Ishikawa (cell line): ENCODE measurements around the gene SLCO3A1.

Experiments used
- CEBPB ChIP-seq: IDR thresholded peaks from 2 replicates; pipeline ENCODE4 v1.6.1; 2012
- CREB1 ChIP-seq: IDR thresholded peaks from 2 replicates; pipeline ENCODE4 v1.6.1; 2012; ENCODE audit warnings: low read depth
- EGR1 ChIP-seq: IDR thresholded peaks from 2 replicates; pipeline ENCODE4 v1.6.1; 2012
- EP300 ChIP-seq: IDR thresholded peaks from 2 replicates; pipeline ENCODE4 v1.6.1; 2012; ENCODE audit warnings: borderline replicate concordance
- FOXM1 ChIP-seq: IDR thresholded peaks from 2 replicates; pipeline ENCODE4 v1.6.1; 2012; ENCODE audit warnings: low read depth, borderline replicate concordance
- MAX ChIP-seq: IDR thresholded peaks from 2 replicates; pipeline ENCODE4 v1.6.1; 2012
- NFIC ChIP-seq: IDR thresholded peaks from 2 replicates; pipeline ENCODE4 v1.6.1; 2012
- RAD21 ChIP-seq: IDR thresholded peaks from 2 replicates; pipeline ENCODE4 v1.6.1; 2012; ENCODE audit warnings: low read depth
- TAF1 ChIP-seq: IDR thresholded peaks from 2 replicates; pipeline ENCODE4 v1.6.1; 2012; ENCODE audit warnings: low read depth, mild to moderate bottlenecking
- TCF12 ChIP-seq: IDR thresholded peaks from 2 replicates; pipeline ENCODE4 v1.6.1; 2012; ENCODE audit warnings: low read depth
- TEAD4 ChIP-seq: IDR thresholded peaks from 2 replicates; pipeline ENCODE4 v1.6.1; 2012
- USF1 ChIP-seq: IDR thresholded peaks from 2 replicates; pipeline ENCODE4 v1.6.1; 2012
- YY1 ChIP-seq: IDR thresholded peaks from 2 replicates; pipeline ENCODE4 v1.6.1; 2012; ENCODE audit warnings: low read depth
- ZBTB7A ChIP-seq: IDR thresholded peaks from 2 replicates; pipeline ENCODE4 v1.6.1; 2012; ENCODE audit warnings: low read depth
- TF ChIP-seq, protein P1 (sequence below): IDR thresholded peaks from 2 replicates; pipeline ENCODE4 v1.6.1; 2012; ENCODE audit warnings: low read depth, mild to moderate bottlenecking

The SLCO3A1 gene

GRCh38 chr15:92151741-92152140, 298.2 kb downstream of the SLCO3A1 start:
- no peak for TF ChIP-seq CEBPB
- no peak for TF ChIP-seq EGR1
- TF ChIP-seq RAD21, result no peak
- no peak for TF ChIP-seq EP300
- TF ChIP-seq YY1, result no peak
- no peak for TF ChIP-seq ZBTB7A
- TF ChIP-seq CREB1, result no peak
- no peak for TF ChIP-seq TEAD4
- no peak for TF ChIP-seq FOXM1

DNA sequence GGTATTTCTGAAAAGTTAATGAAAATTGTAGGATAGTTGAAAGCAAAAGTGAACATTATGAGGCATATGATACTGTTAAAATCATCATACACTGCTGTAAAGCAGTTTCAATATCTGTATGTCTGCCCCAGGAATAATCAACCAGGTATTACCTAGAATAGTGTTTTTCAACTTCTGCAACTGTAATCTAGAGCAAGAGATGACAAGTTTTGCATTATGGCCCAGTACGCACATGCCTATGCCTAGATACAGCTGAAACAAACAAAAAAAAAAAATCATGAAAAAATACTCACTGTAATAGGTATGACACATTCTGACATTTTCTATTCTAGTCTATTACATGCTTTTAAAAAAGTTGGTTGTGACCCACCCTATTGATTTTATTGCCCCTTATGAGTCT, 299.5 kb downstream of the SLCO3A1 start:
- TF ChIP-seq MAX (no peak), CREB1 (no peak), USF1 (no peak), ZBTB7A (no peak), TEAD4 (no peak), NFIC (no peak), TCF12 (no peak), EGR1 (no peak), TAF1 (no peak), EP300 (no peak), YY1 (no peak), FOXM1 (no peak), RAD21 (no peak), CEBPB (no peak)
- TF ChIP-seq, protein P1, sequence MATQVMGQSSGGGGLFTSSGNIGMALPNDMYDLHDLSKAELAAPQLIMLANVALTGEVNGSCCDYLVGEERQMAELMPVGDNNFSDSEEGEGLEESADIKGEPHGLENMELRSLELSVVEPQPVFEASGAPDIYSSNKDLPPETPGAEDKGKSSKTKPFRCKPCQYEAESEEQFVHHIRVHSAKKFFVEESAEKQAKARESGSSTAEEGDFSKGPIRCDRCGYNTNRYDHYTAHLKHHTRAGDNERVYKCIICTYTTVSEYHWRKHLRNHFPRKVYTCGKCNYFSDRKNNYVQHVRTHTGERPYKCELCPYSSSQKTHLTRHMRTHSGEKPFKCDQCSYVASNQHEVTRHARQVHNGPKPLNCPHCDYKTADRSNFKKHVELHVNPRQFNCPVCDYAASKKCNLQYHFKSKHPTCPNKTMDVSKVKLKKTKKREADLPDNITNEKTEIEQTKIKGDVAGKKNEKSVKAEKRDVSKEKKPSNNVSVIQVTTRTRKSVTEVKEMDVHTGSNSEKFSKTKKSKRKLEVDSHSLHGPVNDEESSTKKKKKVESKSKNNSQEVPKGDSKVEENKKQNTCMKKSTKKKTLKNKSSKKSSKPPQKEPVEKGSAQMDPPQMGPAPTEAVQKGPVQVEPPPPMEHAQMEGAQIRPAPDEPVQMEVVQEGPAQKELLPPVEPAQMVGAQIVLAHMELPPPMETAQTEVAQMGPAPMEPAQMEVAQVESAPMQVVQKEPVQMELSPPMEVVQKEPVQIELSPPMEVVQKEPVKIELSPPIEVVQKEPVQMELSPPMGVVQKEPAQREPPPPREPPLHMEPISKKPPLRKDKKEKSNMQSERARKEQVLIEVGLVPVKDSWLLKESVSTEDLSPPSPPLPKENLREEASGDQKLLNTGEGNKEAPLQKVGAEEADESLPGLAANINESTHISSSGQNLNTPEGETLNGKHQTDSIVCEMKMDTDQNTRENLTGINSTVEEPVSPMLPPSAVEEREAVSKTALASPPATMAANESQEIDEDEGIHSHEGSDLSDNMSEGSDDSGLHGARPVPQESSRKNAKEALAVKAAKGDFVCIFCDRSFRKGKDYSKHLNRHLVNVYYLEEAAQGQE, result no peak

DNA sequence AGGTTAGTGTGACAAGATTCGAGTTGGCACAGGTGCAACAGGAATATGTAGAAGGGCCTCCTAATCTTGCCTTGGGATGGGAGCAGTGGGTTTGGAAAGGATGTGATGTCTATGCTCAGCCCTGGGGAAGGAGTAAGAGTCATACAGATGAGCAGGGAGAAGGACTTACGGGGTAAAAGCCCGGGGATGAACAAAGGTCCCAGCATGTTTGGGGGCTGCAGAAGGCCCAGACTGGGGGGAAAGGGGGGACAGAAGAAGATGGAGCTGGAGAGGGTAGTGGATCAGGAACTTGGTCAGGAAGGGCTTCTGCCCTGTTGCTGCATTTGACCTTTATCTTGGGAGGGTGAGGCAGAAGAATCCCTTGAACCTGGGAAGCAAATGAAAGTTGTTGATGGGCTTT, 300.1 kb downstream of the SLCO3A1 start:
- TF ChIP-seq NFIC, result no peak
- TF ChIP-seq ZBTB7A, result no peak
- TF ChIP-seq, protein P1, result no peak
- TF ChIP-seq EGR1, result no peak
- no peak for TF ChIP-seq TAF1
- no peak for TF ChIP-seq CREB1
- TF ChIP-seq CEBPB, result no peak
- TF ChIP-seq FOXM1, result no peak
- no peak for TF ChIP-seq TEAD4
- no peak for TF ChIP-seq TCF12
- no peak for TF ChIP-seq USF1
- TF ChIP-seq YY1, result no peak
- TF ChIP-seq EP300, result no peak
- TF ChIP-seq MAX, result no peak
- TF ChIP-seq RAD21, result no peak

DNA sequence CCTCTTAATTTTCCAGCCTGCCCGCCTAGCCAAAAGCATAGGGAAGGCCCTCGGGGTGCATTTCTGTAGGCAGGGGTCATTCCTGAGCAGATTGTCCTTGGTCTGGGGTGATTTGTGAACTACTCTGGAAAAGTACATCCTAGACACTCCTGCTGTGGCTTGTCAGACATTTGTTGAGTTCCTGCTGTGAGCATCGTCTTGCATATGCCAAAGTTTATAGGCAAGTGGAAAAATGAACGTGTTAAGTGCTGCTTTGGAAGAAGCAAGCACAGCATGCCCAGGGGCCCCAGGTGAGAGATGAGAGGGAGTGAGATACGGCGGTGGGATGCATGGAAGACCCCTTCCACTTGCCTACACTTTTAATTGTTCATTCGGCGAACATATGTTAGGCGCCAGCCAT, 302.4 kb downstream of the SLCO3A1 start:
- TF ChIP-seq EP300, result no peak
- no peak for TF ChIP-seq NFIC
- TF ChIP-seq USF1, result no peak

DNA sequence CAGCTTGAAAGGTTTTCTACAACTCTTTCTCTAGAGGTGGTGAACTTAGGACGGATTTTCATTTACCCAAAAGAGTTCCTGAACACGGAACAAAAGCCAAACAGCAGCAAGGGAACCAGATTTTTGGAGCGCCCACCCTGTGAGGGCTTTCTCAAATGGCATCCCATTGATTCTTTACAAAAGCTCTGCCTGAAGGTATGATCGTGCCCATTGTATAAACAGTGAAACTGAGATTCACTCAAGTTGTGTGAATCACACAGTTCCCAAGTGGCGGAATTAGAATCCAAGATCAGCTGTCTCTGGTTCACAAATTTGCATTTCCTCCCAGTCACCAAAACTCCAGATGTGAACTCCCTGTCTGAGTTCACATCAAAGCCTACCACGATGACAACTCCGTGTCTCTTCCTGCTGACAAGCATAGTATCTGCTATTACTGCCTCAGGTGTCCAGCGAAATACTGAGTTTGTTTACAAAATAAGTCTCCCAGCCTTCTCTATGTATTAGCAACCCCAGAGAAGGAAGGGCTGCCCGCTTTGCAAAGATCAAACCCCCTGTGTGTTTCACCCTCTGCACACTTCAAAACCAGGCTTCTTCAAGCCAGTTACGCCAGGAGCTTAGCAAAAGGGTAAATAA, 304.3 kb downstream of the SLCO3A1 start:
- TF ChIP-seq, protein P1, result no peak
- TF ChIP-seq USF1, result no peak
- no peak for TF ChIP-seq TAF1
- no peak for TF ChIP-seq ZBTB7A
- no peak for TF ChIP-seq NFIC
- TF ChIP-seq TEAD4, result no peak
- no peak for TF ChIP-seq YY1
- TF ChIP-seq MAX, result no peak
- no peak for TF ChIP-seq CEBPB
- TF ChIP-seq EP300, result no peak
- TF ChIP-seq RAD21, result no peak
- TF ChIP-seq FOXM1, result no peak
- TF ChIP-seq TCF12, result no peak
- TF ChIP-seq CREB1, result no peak
- TF ChIP-seq EGR1, result no peak
